ENCODE results near the gene PCDHGA4. TPM values are rescaled to one million over a fixed set of nuclear protein-coding genes. Genes with fewer than 3 reads are reported as not detected.

Gene PCDHGA4
- total and polyA plus RNA-seq, 2 of the 13 experiments (the other 11 are each of a cell fraction or from before 2014, with no cell fraction given), result 0.49 to 0.58 TPM

DNA sequence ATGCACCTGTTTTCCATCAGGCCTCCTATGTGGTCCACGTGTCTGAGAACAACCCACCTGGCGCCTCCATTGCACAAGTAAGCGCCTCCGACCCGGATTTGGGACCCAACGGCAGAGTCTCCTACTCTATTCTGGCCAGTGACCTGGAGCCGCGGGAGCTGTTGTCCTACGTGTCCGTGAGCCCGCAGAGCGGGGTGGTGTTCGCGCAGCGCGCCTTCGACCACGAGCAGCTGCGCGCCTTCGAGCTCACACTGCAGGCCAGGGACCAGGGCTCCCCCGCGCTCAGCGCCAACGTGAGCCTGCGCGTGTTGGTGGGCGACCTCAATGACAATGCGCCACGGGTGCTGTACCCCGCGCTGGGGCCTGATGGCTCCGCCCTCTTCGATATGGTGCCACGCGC is 3.2 kb upstream of the PCDHGA4 start (continued):
- TF ChIP-seq, protein P1, sequence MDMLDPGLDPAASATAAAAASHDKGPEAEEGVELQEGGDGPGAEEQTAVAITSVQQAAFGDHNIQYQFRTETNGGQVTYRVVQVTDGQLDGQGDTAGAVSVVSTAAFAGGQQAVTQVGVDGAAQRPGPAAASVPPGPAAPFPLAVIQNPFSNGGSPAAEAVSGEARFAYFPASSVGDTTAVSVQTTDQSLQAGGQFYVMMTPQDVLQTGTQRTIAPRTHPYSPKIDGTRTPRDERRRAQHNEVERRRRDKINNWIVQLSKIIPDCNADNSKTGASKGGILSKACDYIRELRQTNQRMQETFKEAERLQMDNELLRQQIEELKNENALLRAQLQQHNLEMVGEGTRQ (IDR thresholded peaks at IDR 0.05; ENCODE audit: low read depth, low read length), result no peak
- TF ChIP-seq, protein P1 (CRISPR knock-in tag; IDR thresholded peaks at IDR 0.05; ENCODE audit: borderline replicate concordance), result no peak
- TF ChIP-seq, protein P2, sequence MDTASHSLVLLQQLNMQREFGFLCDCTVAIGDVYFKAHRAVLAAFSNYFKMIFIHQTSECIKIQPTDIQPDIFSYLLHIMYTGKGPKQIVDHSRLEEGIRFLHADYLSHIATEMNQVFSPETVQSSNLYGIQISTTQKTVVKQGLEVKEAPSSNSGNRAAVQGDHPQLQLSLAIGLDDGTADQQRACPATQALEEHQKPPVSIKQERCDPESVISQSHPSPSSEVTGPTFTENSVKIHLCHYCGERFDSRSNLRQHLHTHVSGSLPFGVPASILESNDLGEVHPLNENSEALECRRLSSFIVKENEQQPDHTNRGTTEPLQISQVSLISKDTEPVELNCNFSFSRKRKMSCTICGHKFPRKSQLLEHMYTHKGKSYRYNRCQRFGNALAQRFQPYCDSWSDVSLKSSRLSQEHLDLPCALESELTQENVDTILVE (CRISPR knock-in tag; IDR thresholded peaks at IDR 0.05), result no peak
- TF ChIP-seq ZNF619 (CRISPR knock-in tag; IDR thresholded peaks at IDR 0.05), result no peak
- TF ChIP-seq ZNF607 (CRISPR knock-in tag; IDR thresholded peaks at IDR 0.05; ENCODE audit: borderline replicate concordance), result no peak

DNA sequence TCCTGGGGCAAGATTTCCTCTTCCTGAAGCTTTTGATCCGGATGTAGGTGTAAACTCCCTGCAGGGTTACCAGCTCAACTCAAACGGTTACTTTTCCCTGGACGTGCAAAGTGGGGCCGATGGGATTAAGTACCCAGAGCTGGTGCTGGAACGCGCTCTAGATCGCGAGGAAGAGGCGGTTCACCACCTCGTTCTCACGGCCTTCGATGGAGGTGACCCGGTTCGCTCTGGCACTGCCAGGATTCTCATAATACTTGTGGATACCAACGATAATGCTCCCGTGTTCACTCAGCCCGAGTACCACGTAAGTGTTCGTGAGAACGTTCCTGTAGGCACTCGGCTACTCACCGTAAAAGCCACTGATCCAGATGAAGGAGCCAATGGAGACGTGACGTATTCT is 820 bp downstream of the PCDHGA4 start:
- FAIRE-seq (no peak), ATAC-seq (no peak), DNase-seq (ENCODE audit: low spot score) (no peak)
- Histone ChIP-seq H3K79me2 (ENCODE audit: insufficient read depth, low read length) (no peaks in the 10 kb centered on the region), H4K20me1 (ENCODE audit: insufficient read depth, low read length) (no peaks in the 10 kb centered on the region), H3K27ac (ENCODE audit: extremely low read length, insufficient read depth, low read length) (no peak overlapping the region), H3K9me3 (ENCODE audit: low read length) (peaks cover 24% of the 10 kb centered on the region), H3K27me3 (ENCODE audit: control insufficient read depth in 1 of 2, insufficient read depth in 2 of 2, low read length in 2 of 2) (no peaks in the 10 kb centered on the region), H3K4me2 (ENCODE audit: low read depth, low read length) (no peak overlapping the region), H3K9ac (ENCODE audit: insufficient read depth, low read depth, low read length) (no peak overlapping the region), H3K4me3 (replicated peaks in 1 of 3; ENCODE audit: insufficient read depth in 1 of 3, low read depth in 2 of 3, low read length in 3 of 3) (no peak overlapping the region), H2AFZ (ENCODE audit: low read length) (no peak overlapping the region), H3K4me1 (ENCODE audit: insufficient read depth, low read length) (no peaks in the 10 kb centered on the region; the same call in 1 of the 2 replicates), H3K36me3 (replicated peaks in 1 of 2; ENCODE audit: control insufficient read depth in 1 of 2, insufficient read depth in 2 of 2, low read length in 2 of 2) (no peaks in the 10 kb centered on the region)
- WGBS (ENCODE audit: low lambda C conversion rate), result 85% methylated on average over 24 of the region's 24 CpGs
- intact Hi-C loops (cut with micrococcal nuclease; ENCODE audit: unreplicated experiment) (loop anchor here (10.0 kb wide), 1 partner anchor 169 kb away; no protein-coding TSS in a partner anchor), in situ Hi-C loops (cut with HindIII; ENCODE audit: extremely low pct_ligation_motif_present, low pct_unique_long_range_greater_than_20kb) (loop anchor here (10.0 kb wide), 1 partner anchor 169 kb away; no protein-coding TSS in a partner anchor)
- no TSS peak for BruUV-seq (replicated peaks)
- ChIA-PET POLR2A (no interaction called here), CTCF (ENCODE audit: low intra/inter-chr PET ratio, low total read pairs) (no interaction called here)
- TF ChIP-seq TBX2 (CRISPR knock-in tag; IDR thresholded peaks at IDR 0.05; ENCODE audit: borderline replicate concordance) (no peak), ZNF562 (CRISPR knock-in tag; IDR thresholded peaks at IDR 0.05; ENCODE audit: borderline replicate concordance) (no peak), LCORL (IDR thresholded peaks at IDR 0.05) (no peak), LCORL (CRISPR knock-in tag; IDR thresholded peaks at IDR 0.05) (no peak), ZBTB20 (CRISPR knock-in tag; IDR thresholded peaks at IDR 0.05; ENCODE audit: borderline replicate concordance, low read depth) (no peak), ZNF572 (CRISPR knock-in tag; IDR thresholded peaks at IDR 0.05) (no peak), ZNF543 (CRISPR knock-in tag; IDR thresholded peaks at IDR 0.05) (no peak)
- TF ChIP-seq, protein P3, sequence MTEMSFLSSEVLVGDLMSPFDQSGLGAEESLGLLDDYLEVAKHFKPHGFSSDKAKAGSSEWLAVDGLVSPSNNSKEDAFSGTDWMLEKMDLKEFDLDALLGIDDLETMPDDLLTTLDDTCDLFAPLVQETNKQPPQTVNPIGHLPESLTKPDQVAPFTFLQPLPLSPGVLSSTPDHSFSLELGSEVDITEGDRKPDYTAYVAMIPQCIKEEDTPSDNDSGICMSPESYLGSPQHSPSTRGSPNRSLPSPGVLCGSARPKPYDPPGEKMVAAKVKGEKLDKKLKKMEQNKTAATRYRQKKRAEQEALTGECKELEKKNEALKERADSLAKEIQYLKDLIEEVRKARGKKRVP (CRISPR knock-in tag; IDR thresholded peaks at IDR 0.05), result no peak
- TF ChIP-seq, protein P4, sequence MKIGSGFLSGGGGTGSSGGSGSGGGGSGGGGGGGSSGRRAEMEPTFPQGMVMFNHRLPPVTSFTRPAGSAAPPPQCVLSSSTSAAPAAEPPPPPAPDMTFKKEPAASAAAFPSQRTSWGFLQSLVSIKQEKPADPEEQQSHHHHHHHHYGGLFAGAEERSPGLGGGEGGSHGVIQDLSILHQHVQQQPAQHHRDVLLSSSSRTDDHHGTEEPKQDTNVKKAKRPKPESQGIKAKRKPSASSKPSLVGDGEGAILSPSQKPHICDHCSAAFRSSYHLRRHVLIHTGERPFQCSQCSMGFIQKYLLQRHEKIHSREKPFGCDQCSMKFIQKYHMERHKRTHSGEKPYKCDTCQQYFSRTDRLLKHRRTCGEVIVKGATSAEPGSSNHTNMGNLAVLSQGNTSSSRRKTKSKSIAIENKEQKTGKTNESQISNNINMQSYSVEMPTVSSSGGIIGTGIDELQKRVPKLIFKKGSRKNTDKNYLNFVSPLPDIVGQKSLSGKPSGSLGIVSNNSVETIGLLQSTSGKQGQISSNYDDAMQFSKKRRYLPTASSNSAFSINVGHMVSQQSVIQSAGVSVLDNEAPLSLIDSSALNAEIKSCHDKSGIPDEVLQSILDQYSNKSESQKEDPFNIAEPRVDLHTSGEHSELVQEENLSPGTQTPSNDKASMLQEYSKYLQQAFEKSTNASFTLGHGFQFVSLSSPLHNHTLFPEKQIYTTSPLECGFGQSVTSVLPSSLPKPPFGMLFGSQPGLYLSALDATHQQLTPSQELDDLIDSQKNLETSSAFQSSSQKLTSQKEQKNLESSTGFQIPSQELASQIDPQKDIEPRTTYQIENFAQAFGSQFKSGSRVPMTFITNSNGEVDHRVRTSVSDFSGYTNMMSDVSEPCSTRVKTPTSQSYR (CRISPR knock-in tag; IDR thresholded peaks at IDR 0.05; ENCODE audit: borderline replicate concordance), result no peak
- TF ChIP-seq, protein P5, sequence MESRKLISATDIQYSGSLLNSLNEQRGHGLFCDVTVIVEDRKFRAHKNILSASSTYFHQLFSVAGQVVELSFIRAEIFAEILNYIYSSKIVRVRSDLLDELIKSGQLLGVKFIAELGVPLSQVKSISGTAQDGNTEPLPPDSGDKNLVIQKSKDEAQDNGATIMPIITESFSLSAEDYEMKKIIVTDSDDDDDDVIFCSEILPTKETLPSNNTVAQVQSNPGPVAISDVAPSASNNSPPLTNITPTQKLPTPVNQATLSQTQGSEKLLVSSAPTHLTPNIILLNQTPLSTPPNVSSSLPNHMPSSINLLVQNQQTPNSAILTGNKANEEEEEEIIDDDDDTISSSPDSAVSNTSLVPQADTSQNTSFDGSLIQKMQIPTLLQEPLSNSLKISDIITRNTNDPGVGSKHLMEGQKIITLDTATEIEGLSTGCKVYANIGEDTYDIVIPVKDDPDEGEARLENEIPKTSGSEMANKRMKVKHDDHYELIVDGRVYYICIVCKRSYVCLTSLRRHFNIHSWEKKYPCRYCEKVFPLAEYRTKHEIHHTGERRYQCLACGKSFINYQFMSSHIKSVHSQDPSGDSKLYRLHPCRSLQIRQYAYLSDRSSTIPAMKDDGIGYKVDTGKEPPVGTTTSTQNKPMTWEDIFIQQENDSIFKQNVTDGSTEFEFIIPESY (CRISPR knock-in tag; IDR thresholded peaks at IDR 0.05), result no peak

Data from HepG2 (cell line).